Astrocyte (in vitro differentiated cells and primary cell): ENCODE measurements around the gene ASB2. TPM values are rescaled to one million over a fixed set of nuclear protein-coding genes. Genes with fewer than 3 reads are reported as not detected.
A peak's percentile ranks its signal among the peaks of the same experiment; 100 is the strongest.

Source experiments
- DNase-seq: peaks from one replicate; pipeline ENCODE4 v3.0.0-alpha.2; 2010; ENCODE audit warnings: low read depth
- FAIRE-seq: peaks from 2 replicates; lab custom pipeline; 2011; peaks lifted over from hg19 to GRCh38; lab: Jason Lieb, UNC
- H2AFZ ChIP-seq: 2 replicates; pipeline ENCODE4 v1.6.0; 2012; ENCODE audit warnings: low read depth, low read length, inconsistent platforms
- H3K27ac ChIP-seq: 2 replicates; pipeline ENCODE4 v1.5.1; 2011; ENCODE audit warnings: low read depth, low read length, inconsistent platforms
- H3K27me3 ChIP-seq: 2 replicates; pipeline ENCODE4 v1.6.0; 2011; ENCODE audit warnings: low read length, inconsistent platforms; ENCODE audit not compliant: insufficient read depth
- H3K36me3 ChIP-seq: 2 replicates; pipeline ENCODE4 v1.5.1; 2011; ENCODE audit warnings: low read length, inconsistent platforms; ENCODE audit not compliant: insufficient read depth
- H3K4me1 ChIP-seq: 2 replicates; pipeline ENCODE4 v1.5.1; 2011; ENCODE audit warnings: low read length, inconsistent platforms; ENCODE audit not compliant: insufficient read depth
- H3K4me2 ChIP-seq: 2 replicates; pipeline ENCODE4 v1.6.0; 2012; ENCODE audit warnings: low read length, inconsistent platforms
- H3K4me3 ChIP-seq: 2 replicates; pipeline ENCODE4 v1.5.1; 2011; ENCODE audit warnings: low read depth, mild to moderate bottlenecking, low read length, inconsistent platforms; ENCODE audit not compliant: insufficient read depth
- H3K79me2 ChIP-seq: 2 replicates; pipeline ENCODE4 v1.6.0; 2012; ENCODE audit warnings: mild to moderate bottlenecking, low read length, inconsistent platforms; ENCODE audit not compliant: insufficient read depth
- H3K9ac ChIP-seq: 2 replicates; pipeline ENCODE4 v1.6.0; 2012; ENCODE audit warnings: mild to moderate bottlenecking, low read length, inconsistent platforms
- H3K9me3 ChIP-seq: 2 replicates; pipeline ENCODE4 v1.5.1; 2012; ENCODE audit warnings: low read depth, mild to moderate bottlenecking, low read length, inconsistent platforms; ENCODE audit not compliant: insufficient read depth
- H4K20me1 ChIP-seq: 2 replicates; pipeline ENCODE4 v1.6.0; 2012; ENCODE audit warnings: low read length, inconsistent platforms; ENCODE audit not compliant: insufficient read depth
- H3K27ac Mint-ChIP-seq: one replicate; pipeline ENCODE4 v1.8.0; 2021; ENCODE audit warnings: mild to moderate bottlenecking, mixed read lengths; ENCODE audit not compliant: unreplicated experiment
- H3K27me3 Mint-ChIP-seq: one replicate; pipeline ENCODE4 v1.8.0; 2021; ENCODE audit warnings: low read depth, mixed read lengths; ENCODE audit not compliant: unreplicated experiment
- H3K36me3 Mint-ChIP-seq: one replicate; pipeline ENCODE4 v1.8.0; 2021; ENCODE audit warnings: low read depth, mixed read lengths; ENCODE audit not compliant: unreplicated experiment
- H3K4me1 Mint-ChIP-seq: one replicate; pipeline ENCODE4 v1.8.0; 2021; ENCODE audit warnings: low read depth, mixed read lengths; ENCODE audit not compliant: unreplicated experiment
- H3K4me3 Mint-ChIP-seq: one replicate; pipeline ENCODE4 v1.8.0; 2021; ENCODE audit warnings: mild to moderate bottlenecking, moderate library complexity, mixed read lengths; ENCODE audit not compliant: unreplicated experiment
- H3K9me3 Mint-ChIP-seq: one replicate; pipeline ENCODE4 v1.8.0; 2021; ENCODE audit warnings: mild to moderate bottlenecking, mixed read lengths; ENCODE audit not compliant: unreplicated experiment
- CTCF ChIP-seq: IDR thresholded peaks from 2 replicates; pipeline ENCODE4 v1.5.1; 2011; ENCODE audit warnings: low read depth, mild to moderate bottlenecking, inconsistent platforms, low read length, moderate library complexity; ENCODE audit not compliant: insufficient read depth
- EZH2 ChIP-seq: IDR thresholded peaks from 2 replicates; pipeline ENCODE4 v1.6.1; 2012; ENCODE audit warnings: mild to moderate bottlenecking, low read length, inconsistent platforms; ENCODE audit not compliant: insufficient read depth
- total RNA-seq: library from RNA; stranded (reverse); gene quantifications from 2 replicates; pipeline ENCODE4 v1.2.1, GENCODE V29; 2021

ASB2 gene
- total RNA-seq, 1 donor from 2014 or later: 0.25 TPM

- TF ChIP-seq EZH2: no peak
- TF ChIP-seq CTCF: peak; percentile 98
- no peaks in the 10 kb centered on the region for H3K4me1 ChIP-seq
- Mint-ChIP-seq H3K4me3 (no peak overlapping the region), H3K9me3 (no peaks in the 10 kb centered on the region), H3K36me3 (no peaks in the 10 kb centered on the region), H3K4me1 (peaks cover 6% of the 10 kb centered on the region), H3K27ac (no peak overlapping the region), H3K27me3 (peaks cover 63% of the 10 kb centered on the region)
- H4K20me1 ChIP-seq: no peaks in the 10 kb centered on the region
- no peaks in the 10 kb centered on the region for H3K9me3 ChIP-seq
- H3K4me3 ChIP-seq: no peak overlapping the region
- H3K9ac ChIP-seq: no peak overlapping the region
- no peak overlapping the region for H3K27ac ChIP-seq
- DNase-seq: peak; percentile 33
- H3K27me3 ChIP-seq: peaks cover 17% of the 10 kb centered on the region
- H3K36me3 ChIP-seq: no peaks in the 10 kb centered on the region
- FAIRE-seq: no peak
- no peak overlapping the region for H3K4me2 ChIP-seq
- no peaks in the 10 kb centered on the region for H3K79me2 ChIP-seq
- no peak overlapping the region for H2AFZ ChIP-seq
Observed at GRCh38 chr14:94001501-94002396, 25.4 kb upstream of the ASB2 start.

GRCh38 chr14:94001016-94001415 lies 24.6 kb upstream of the ASB2 start:
- Histone ChIP-seq H3K9ac (no peak overlapping the region), H3K9me3 (no peaks in the 10 kb centered on the region), H3K27me3 (peaks cover 17% of the 10 kb centered on the region), H3K4me2 (no peak overlapping the region), H3K79me2 (no peaks in the 10 kb centered on the region), H3K4me3 (no peak overlapping the region), H4K20me1 (no peaks in the 10 kb centered on the region), H3K27ac (no peak overlapping the region), H3K4me1 (no peaks in the 10 kb centered on the region), H3K36me3 (no peaks in the 10 kb centered on the region), H2AFZ (no peak overlapping the region)
- Mint-ChIP-seq H3K4me1 (peaks cover 6% of the 10 kb centered on the region), H3K4me3 (no peak overlapping the region), H3K36me3 (no peaks in the 10 kb centered on the region), H3K27me3 (peaks cover 64% of the 10 kb centered on the region), H3K9me3 (no peaks in the 10 kb centered on the region), H3K27ac (no peak overlapping the region)
- no peak for DNase-seq
- no peak for TF ChIP-seq CTCF
- TF ChIP-seq EZH2: no peak
- FAIRE-seq: no peak

- no peak for TF ChIP-seq EZH2
- TF ChIP-seq CTCF: no peak
- H3K27ac Mint-ChIP-seq: no peak overlapping the region
- Histone ChIP-seq H3K9me3 (no peaks in the 10 kb centered on the region), H3K36me3 (no peaks in the 10 kb centered on the region), H3K4me2 (no peak overlapping the region), H2AFZ (no peak overlapping the region), H3K9ac (no peak overlapping the region), H3K4me1 (peaks cover 4% of the 10 kb centered on the region), H3K4me3 (no peak overlapping the region), H3K27me3 (peaks cover 17% of the 10 kb centered on the region), H3K79me2 (no peaks in the 10 kb centered on the region), H4K20me1 (no peaks in the 10 kb centered on the region), H3K27ac (no peak overlapping the region)
- peaks cover 66% of the 10 kb centered on the region for H3K27me3 Mint-ChIP-seq
- H3K36me3 Mint-ChIP-seq: peaks cover 2% of the 10 kb centered on the region
- DNase-seq (no peak), FAIRE-seq (no peak)
- H3K4me1 Mint-ChIP-seq: peaks cover 6% of the 10 kb centered on the region
- H3K4me3 Mint-ChIP-seq: no peak overlapping the region
- no peaks in the 10 kb centered on the region for H3K9me3 Mint-ChIP-seq
Observed at GRCh38 chr14:94000267-94000666, 23.9 kb upstream of the ASB2 start.
